ENCODE measurements around the gene RXFP4. TPM values are rescaled to one million over a fixed set of nuclear protein-coding genes. Genes with fewer than 3 reads are reported as not detected.

The RXFP4 gene
- total RNA-seq, 1 donor from 2014 or later = not detected

GRCh38 chr1:155940482-155940992 lies 901 bp upstream of the RXFP4 start:
- TF ChIP-seq CTCF (conservative IDR thresholded peaks at IDR 0.05) = no peak
- no peak for DNase-seq (ENCODE audit: extremely low spot score, unreplicated experiment)
- Mint-ChIP-seq H3K4me1 (ENCODE audit: unreplicated experiment) (peaks cover 28% of the 10 kb centered on the region), H3K4me3 (peak overlapping the region; percentile 32), H3K27me3 (no peaks in the 10 kb centered on the region), H3K36me3 (no peaks in the 10 kb centered on the region), H3K9me3 (no peaks in the 10 kb centered on the region), H3K27ac (peak overlapping the region; percentile 74)

GRCh38 chr1:155941845-155942531 lies 550 bp downstream of the RXFP4 start:
- no peaks in the 10 kb centered on the region for H3K27me3 Mint-ChIP-seq
- H3K4me3 Mint-ChIP-seq = peak overlapping the region; percentile 28
- H3K4me1 Mint-ChIP-seq (ENCODE audit: unreplicated experiment) = peaks cover 33% of the 10 kb centered on the region
- no peaks in the 10 kb centered on the region for H3K9me3 Mint-ChIP-seq
- TF ChIP-seq CTCF (conservative IDR thresholded peaks at IDR 0.05) = no peak
- no peaks in the 10 kb centered on the region for H3K36me3 Mint-ChIP-seq
- H3K27ac Mint-ChIP-seq = peak overlapping the region; percentile 74
- no peak for DNase-seq (ENCODE audit: extremely low spot score, unreplicated experiment)

- peaks cover 33% of the 10 kb centered on the region for H3K4me1 Mint-ChIP-seq (ENCODE audit: unreplicated experiment)
- H3K27me3 Mint-ChIP-seq = no peaks in the 10 kb centered on the region
- H3K27ac Mint-ChIP-seq = peak overlapping the region; percentile 64
- H3K9me3 Mint-ChIP-seq = no peaks in the 10 kb centered on the region
- no peak for TF ChIP-seq CTCF (conservative IDR thresholded peaks at IDR 0.05)
- H3K36me3 Mint-ChIP-seq = no peaks in the 10 kb centered on the region
- DNase-seq (ENCODE audit: extremely low spot score, unreplicated experiment) = no peak
- H3K4me3 Mint-ChIP-seq = no peak overlapping the region
Measured at GRCh38 chr1:155942578-155943141, 1.2 kb downstream of the RXFP4 start.

- TF ChIP-seq CTCF (conservative IDR thresholded peaks at IDR 0.05) = no peak
- DNase-seq (ENCODE audit: extremely low spot score, unreplicated experiment) = no peak
- Mint-ChIP-seq H3K4me3 (peak overlapping the region; percentile 56), H3K27me3 (no peaks in the 10 kb centered on the region), H3K4me1 (ENCODE audit: unreplicated experiment) (peaks cover 27% of the 10 kb centered on the region), H3K36me3 (no peaks in the 10 kb centered on the region), H3K27ac (peak overlapping the region; percentile 87), H3K9me3 (no peaks in the 10 kb centered on the region)
Measured at GRCh38 chr1:155944444-155944799, 3.0 kb downstream of the RXFP4 start.

GRCh38 chr1:155946633-155947219 lies 5.3 kb downstream of the RXFP4 start:
- Mint-ChIP-seq H3K4me3 (no peak overlapping the region), H3K27ac (no peak overlapping the region), H3K27me3 (no peaks in the 10 kb centered on the region), H3K36me3 (peaks cover 5% of the 10 kb centered on the region), H3K9me3 (no peaks in the 10 kb centered on the region), H3K4me1 (ENCODE audit: unreplicated experiment) (peaks cover 10% of the 10 kb centered on the region)
- no peak for TF ChIP-seq CTCF (conservative IDR thresholded peaks at IDR 0.05)
- DNase-seq (ENCODE audit: extremely low spot score, unreplicated experiment) = no peak

Data from type B pancreatic cell (in vitro differentiated cells).